CD4-positive, alpha-beta T cell treated with Interleukin-6 for 4 hours (primary cell): ENCODE data around the gene LIN37.
"Not testable (repeated sequence)": the region's sequence is repeated elsewhere in the genome, so short reads cannot be mapped to it uniquely, and the experiment has no call there.

Experiments used
- DNase-seq: peaks from one replicate; pipeline ENCODE4 v3.0.0-alpha.2; 2020; ENCODE audit warnings: mixed read lengths

The LIN37 gene

GRCh38 chr19:35720163-35720524 is 28.2 kb upstream of the LIN37 start:
- no peak for DNase-seq

DNA sequence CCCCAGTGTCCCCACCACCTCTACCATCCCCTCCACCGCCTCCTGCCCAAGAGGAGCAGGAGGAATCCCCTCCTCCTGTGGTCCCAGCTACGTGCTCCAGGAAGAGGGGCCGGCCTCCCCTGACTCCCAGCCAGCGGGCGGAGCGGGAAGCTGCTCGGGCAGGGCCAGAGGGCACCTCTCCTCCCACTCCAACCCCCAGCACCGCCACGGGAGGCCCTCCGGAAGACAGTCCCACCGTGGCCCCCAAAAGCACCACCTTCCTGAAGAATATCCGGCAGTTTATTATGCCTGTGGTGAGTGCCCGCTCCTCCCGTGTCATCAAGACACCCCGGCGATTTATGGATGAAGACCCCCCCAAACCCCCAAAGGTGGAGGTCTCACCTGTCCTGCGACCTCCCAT is 27.7 kb upstream of the LIN37 start:
- DNase-seq: no peak

GRCh38 chr19:35721374-35721773 is 27.0 kb upstream of the LIN37 start:
- no peak for DNase-seq

GRCh38 chr19:35722461-35722860 is 25.9 kb upstream of the LIN37 start:
- DNase-seq: no peak

DNA sequence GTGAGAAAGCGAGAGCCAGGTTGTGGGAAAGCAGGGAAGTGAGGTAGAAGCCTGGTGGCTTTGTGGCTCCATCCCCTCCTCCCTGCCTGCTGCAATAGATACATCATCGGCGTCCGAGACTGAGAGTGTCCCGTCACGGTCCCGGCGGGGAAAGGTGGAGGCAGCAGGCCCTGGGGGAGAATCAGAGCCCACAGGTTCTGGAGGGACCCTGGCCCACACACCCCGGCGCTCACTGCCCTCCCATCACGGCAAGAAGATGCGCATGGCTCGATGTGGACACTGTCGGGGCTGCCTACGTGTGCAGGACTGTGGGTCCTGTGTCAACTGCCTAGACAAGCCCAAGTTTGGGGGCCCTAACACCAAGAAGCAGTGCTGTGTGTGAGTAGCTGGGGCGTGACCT is 25.5 kb upstream of the LIN37 start:
- DNase-seq: no peak

GRCh38 chr19:35723671-35724070 is 24.7 kb upstream of the LIN37 start:
- no peak for DNase-seq

DNA sequence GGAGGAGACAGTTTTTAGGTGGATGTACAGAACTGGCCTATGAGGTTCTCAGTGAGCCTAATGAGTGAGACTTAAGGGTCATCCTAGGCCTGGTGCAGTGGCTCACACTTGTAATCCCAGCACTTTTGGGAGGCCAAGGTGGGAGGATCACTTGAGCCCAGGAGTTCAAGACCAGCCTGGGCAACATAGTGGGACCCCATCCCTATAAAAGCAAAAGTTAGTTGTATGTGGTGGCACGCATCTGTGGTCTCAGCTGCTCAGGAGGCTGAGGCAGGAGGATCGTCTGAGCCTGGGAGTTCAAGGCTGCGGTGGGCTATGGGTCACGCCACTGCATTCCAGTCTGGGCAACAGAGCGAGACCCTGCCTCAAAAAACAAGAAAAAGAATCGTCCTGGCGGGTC is 24.2 kb upstream of the LIN37 start:
- not testable (repeated sequence) for DNase-seq

GRCh38 chr19:35724560-35724959 is 23.8 kb upstream of the LIN37 start:
- no peak for DNase-seq

- no peak for DNase-seq
Measured at GRCh38 chr19:35725216-35725861, 23.0 kb upstream of the LIN37 start.

- DNase-seq: no peak
Measured at GRCh38 chr19:35727053-35727955, 21.1 kb upstream of the LIN37 start.

DNA sequence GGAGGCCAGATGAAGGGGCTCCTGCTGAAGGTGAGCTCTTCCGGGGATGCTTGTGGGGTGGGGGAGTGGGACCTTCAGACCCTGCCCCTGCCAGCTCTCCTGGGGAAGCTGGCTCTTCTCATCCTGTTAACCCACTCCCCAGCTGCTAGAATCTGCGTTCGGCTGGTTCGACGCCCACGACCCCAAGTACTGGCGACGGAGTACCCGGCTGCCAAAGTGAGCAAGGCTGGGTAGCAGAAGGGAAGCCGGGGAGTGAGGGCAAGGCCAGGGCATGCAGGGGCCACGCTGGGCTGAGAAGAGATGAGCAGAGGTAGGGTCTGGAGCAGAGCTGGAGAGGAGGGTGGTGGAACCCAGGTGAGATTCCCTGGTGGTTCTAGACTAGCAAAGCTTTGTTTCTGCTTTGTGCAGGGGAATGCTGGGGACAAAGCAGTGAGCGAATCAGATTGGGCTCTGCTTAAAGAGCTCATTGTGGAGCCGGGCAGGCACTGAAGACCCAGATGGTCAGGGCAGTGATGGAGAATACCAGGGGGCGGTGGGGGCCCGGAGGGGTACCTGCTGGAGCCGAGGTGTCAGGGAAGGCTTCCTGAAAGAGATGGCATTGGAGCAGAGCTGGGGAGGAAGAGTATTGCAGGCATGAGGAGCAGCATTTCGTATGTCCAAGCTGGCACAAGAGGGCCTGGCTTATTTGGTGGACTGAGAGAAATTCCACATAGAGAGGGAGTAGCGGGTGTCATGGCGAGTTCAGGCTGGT is 20.2 kb upstream of the LIN37 start:
- DNase-seq: no peak

- no peak for DNase-seq
Measured at GRCh38 chr19:35729021-35729420, 19.4 kb upstream of the LIN37 start.

DNA sequence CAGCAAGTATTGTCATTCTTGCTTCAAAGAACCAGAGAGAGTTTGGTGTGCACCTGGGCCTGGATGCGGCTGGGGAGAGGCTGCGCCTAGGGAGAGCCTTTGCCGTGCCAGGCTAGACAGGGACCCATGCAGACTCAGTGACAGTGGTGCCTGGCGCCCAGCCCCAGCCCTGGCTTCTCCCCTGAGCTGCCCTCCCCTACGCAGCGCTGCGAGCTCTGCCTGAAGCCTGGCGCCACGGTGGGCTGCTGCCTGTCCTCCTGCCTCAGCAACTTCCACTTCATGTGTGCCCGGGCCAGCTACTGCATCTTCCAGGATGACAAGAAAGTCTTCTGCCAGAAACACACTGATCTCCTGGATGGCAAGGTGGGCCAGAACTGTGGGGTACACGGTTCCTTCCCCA is 18.6 kb upstream of the LIN37 start:
- DNase-seq: no peak

- no peak for DNase-seq
Measured at GRCh38 chr19:35730326-35730725, 18.1 kb upstream of the LIN37 start.

- no peak for DNase-seq
Measured at GRCh38 chr19:35731353-35731752, 17.0 kb upstream of the LIN37 start.

- DNase-seq: no peak
Measured at GRCh38 chr19:35731779-35732405, 16.5 kb upstream of the LIN37 start.

GRCh38 chr19:35732540-35733179 is 15.7 kb upstream of the LIN37 start:
- DNase-seq: no peak

GRCh38 chr19:35733180-35734125 is 14.9 kb upstream of the LIN37 start:
- no peak for DNase-seq

GRCh38 chr19:35734273-35734672 is 14.1 kb upstream of the LIN37 start:
- DNase-seq: no peak

- DNase-seq: no peak
Measured at GRCh38 chr19:35734889-35735288, 13.5 kb upstream of the LIN37 start.
